HEK293 (cell line): Measurements from ENCODE around the gene PTH2.

Source experiments
- CTCF ChIP-seq: fragments of 450-650 bp; formaldehyde crosslinking; IDR thresholded peaks from 2 replicates; pipeline ENCODE4 v1.5.1; 2016; ENCODE audit warnings: missing biosample characterization, missing genetic modification characterization
- PATZ1 ChIP-seq: fragments of 450-650 bp; formaldehyde crosslinking; IDR thresholded peaks from 2 replicates; pipeline ENCODE4 v1.5.1; 2016; ENCODE audit warnings: missing biosample characterization, missing genetic modification characterization
- REST ChIP-seq: fragments of 450-650 bp; formaldehyde crosslinking; IDR thresholded peaks from 2 replicates; pipeline ENCODE4 v1.5.1; 2016; ENCODE audit warnings: missing biosample characterization, missing genetic modification characterization
- TCF7L2 ChIP-seq: IDR thresholded peaks from 2 replicates; pipeline ENCODE4 v1.6.1; 2011; ENCODE audit warnings: low read depth, mild to moderate bottlenecking, inconsistent platforms, low read length, moderate library complexity, borderline replicate concordance
- YY1 ChIP-seq: fragments of 450-650 bp; formaldehyde crosslinking; IDR thresholded peaks from 2 replicates; pipeline ENCODE4 v1.5.1; 2018; ENCODE audit warnings: missing biosample characterization, missing genetic modification characterization
- ZBTB8A ChIP-seq: fragments of 450-650 bp; formaldehyde crosslinking; IDR thresholded peaks from 2 replicates; pipeline ENCODE4 v1.5.1; 2016; ENCODE audit warnings: missing biosample characterization, missing genetic modification characterization
- ZIC2 ChIP-seq: fragments of 450-650 bp; formaldehyde crosslinking; IDR thresholded peaks from 2 replicates; pipeline ENCODE4 v1.5.1; 2016; ENCODE audit warnings: missing biosample characterization, missing genetic modification characterization
- ZNF121 ChIP-seq: fragments of 450-650 bp; formaldehyde crosslinking; IDR thresholded peaks from 2 replicates; pipeline ENCODE4 v1.5.1; 2016; ENCODE audit warnings: missing biosample characterization, missing genetic modification characterization
- ZNF146 ChIP-seq: fragments of 450-650 bp; formaldehyde crosslinking; IDR thresholded peaks from 2 replicates; pipeline ENCODE4 v1.5.1; 2016; ENCODE audit warnings: missing biosample characterization, missing genetic modification characterization
- ZNF148 ChIP-seq: fragments of 450-650 bp; formaldehyde crosslinking; IDR thresholded peaks from 2 replicates; pipeline ENCODE4 v1.5.0; 2017; ENCODE audit warnings: missing biosample characterization, missing genetic modification characterization, borderline replicate concordance
- ZNF248 ChIP-seq: fragments of 450-650 bp; formaldehyde crosslinking; IDR thresholded peaks from 2 replicates; pipeline ENCODE4 v1.5.1; 2017; ENCODE audit warnings: missing biosample characterization, missing genetic modification characterization
- ZNF266 ChIP-seq: fragments of 450-650 bp; formaldehyde crosslinking; IDR thresholded peaks from 2 replicates; pipeline ENCODE4 v1.5.1; 2016; ENCODE audit warnings: missing biosample characterization, missing genetic modification characterization, low read depth
- ZNF777 ChIP-seq: fragments of 450-650 bp; formaldehyde crosslinking; IDR thresholded peaks from 2 replicates; pipeline ENCODE4 v1.5.1; 2017; ENCODE audit warnings: missing biosample characterization, missing genetic modification characterization, borderline replicate concordance
- ZNF830 ChIP-seq: fragments of 450-650 bp; IDR thresholded peaks from 2 replicates; pipeline ENCODE4 v1.5.0; 2018; ENCODE audit warnings: missing biosample characterization, missing genetic modification characterization, low read depth, mild to moderate bottlenecking, moderate library complexity

DNA sequence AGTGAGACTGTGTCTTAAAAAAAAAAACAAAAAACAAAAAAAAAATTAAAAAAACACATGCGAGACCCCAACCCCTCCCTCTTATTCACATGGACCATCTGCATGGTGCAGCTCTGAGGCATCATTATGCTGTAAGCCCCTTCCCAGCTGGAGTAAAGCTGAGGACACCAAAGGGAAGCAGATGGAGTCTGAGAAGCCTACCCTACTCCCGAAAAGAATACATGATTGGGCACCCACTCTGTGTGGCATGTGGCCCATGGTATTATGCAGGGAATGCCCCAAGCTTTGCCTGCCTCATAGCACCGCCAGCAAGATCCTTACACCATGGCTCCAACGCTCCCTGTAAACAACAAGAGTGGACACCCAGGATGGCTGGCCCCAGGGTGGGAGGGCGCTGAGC lies 4.7 kb downstream of the PTH2 start:
- TF ChIP-seq CTCF (tag by site-specific recombination) (no peak), ZNF830 (tag by site-specific recombination) (no peak), ZNF121 (tag by site-specific recombination) (no peak), PATZ1 (tag by site-specific recombination) (no peak), ZNF248 (tag by site-specific recombination) (no peak), YY1 (no peak), ZNF777 (tag by site-specific recombination) (no peak), TCF7L2 (no peak), ZIC2 (tag by site-specific recombination) (no peak), ZBTB8A (tag by site-specific recombination) (no peak), REST (tag by site-specific recombination) (no peak), ZNF266 (tag by site-specific recombination) (no peak), ZNF146 (tag by site-specific recombination) (no peak), ZNF148 (no peak)
